Retinal pigment epithelial cell (primary cell): ENCODE results near the gene ZNF853.

Source experiments
- DNase-seq: peaks from one replicate; pipeline ENCODE4 v3.0.0-alpha.2; 2010; ENCODE audit warnings: low read depth
- H3K4me3 ChIP-seq: 2 replicates; pipeline ENCODE4 v1.5.1; 2011; ENCODE audit warnings: mild to moderate bottlenecking, low read length, control low read depth, moderate library complexity
- TF ChIP-seq, protein P1 (sequence below): conservative IDR thresholded peaks from 2 replicates; pipeline ENCODE4 v1.5.1; 2011; ENCODE audit warnings: low read depth, low read length, control low read depth, inconsistent platforms

Gene ZNF853

DNA sequence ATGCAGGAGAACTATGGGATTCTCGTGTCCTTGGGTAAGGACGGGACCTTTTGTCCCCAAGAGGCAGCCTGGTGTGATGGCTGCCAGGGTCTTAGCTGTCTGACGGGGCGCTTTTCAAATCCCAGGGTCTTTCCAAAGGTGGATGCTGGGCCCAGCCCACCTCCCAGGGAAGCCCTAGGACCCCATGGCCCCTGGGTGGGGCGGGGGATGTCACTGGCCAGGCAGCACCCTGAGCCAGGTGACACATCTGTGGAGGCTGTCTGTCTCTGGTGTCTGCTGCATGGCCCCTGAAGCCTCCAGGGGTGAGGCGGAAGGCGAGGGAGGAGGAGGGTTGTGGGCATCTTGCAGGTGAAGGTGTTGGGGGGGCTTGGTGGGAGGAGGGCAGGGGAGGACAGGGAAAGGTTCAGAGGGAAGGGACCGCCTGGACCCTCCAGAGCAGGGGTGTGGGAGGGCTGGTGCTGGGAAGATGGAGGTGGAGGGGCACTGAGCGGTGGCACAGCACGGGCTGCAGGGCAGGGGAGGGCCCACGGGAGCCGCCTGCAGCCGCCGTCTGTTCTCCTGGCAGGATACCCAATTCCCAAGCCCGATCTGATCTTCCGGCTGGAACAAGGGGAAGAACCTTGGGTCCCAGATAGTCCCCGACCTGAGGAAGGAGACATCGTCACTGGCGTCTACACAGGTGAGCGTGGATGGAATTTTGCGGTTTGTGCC lies 28.7 kb downstream of the ZNF853 start:
- TF ChIP-seq, protein P1, sequence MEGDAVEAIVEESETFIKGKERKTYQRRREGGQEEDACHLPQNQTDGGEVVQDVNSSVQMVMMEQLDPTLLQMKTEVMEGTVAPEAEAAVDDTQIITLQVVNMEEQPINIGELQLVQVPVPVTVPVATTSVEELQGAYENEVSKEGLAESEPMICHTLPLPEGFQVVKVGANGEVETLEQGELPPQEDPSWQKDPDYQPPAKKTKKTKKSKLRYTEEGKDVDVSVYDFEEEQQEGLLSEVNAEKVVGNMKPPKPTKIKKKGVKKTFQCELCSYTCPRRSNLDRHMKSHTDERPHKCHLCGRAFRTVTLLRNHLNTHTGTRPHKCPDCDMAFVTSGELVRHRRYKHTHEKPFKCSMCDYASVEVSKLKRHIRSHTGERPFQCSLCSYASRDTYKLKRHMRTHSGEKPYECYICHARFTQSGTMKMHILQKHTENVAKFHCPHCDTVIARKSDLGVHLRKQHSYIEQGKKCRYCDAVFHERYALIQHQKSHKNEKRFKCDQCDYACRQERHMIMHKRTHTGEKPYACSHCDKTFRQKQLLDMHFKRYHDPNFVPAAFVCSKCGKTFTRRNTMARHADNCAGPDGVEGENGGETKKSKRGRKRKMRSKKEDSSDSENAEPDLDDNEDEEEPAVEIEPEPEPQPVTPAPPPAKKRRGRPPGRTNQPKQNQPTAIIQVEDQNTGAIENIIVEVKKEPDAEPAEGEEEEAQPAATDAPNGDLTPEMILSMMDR = no peak
- DNase-seq = no peak
- H3K4me3 ChIP-seq = no peak overlapping the region

DNA sequence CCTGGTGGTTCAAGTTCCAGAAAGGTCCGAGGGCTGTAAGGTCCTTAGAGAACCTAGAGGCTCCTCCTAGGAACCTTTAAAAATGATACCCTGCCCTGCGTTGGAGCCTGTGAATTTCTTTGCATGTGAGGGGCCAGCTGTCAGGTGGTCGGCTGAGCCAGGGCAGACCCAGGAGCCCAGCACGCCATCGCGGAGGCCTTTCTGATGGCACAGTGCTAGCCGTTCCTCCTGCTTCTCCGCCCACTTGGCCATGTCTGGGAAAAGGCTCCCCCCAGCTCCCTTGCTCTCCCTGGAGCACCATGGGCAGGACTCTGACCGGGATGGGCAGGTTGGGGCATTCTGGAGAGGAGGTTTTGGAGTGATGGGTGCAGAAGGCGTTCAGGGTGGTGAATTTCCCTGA lies 29.3 kb downstream of the ZNF853 start:
- H3K4me3 ChIP-seq = no peak overlapping the region
- TF ChIP-seq, protein P1 = no peak
- DNase-seq = no peak

DNA sequence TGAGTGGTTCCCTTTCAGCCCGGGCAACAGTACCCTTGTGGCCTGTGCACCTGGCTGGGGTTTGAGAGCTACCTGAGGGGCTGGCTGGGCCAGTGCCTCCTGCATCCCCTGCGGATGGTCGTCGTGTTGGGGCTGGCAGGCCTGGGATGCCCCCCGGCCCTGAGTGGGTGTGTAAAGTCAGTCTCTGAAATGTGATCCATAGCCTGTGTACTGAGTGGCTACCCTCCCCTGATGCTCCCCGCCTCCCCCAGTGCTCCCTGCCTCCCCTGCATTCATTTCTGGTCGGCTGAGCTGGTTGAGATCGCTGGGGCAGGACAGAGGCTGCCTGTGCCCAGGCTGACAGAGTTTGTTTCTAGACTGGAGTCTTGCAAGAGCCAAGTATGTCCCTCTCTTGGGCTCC lies 31.1 kb downstream of the ZNF853 start:
- TF ChIP-seq, protein P1 = no peak
- no peak for DNase-seq
- no peak overlapping the region for H3K4me3 ChIP-seq

DNA sequence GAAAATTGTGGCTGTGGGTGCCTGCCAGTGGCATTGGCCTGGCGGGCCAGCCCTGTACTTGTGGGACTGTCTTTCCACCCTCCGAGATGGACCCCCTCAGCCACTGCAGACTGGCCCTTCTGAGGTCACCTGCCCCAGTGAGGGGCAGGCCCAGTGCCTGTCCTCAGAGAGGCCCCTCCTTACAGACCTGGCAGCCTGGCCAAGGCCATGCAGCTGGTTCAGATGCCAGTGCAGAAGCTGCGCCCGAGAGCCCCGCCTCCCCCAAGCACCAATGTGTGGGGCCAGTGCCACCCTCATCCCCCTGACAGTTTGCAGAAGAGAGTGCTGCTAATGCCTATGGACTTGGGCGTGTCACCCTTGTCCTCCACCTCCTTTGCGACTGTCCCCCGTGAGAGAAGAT lies 31.7 kb downstream of the ZNF853 start:
- TF ChIP-seq, protein P1 = no peak
- no peak for DNase-seq
- H3K4me3 ChIP-seq = no peak overlapping the region

DNA sequence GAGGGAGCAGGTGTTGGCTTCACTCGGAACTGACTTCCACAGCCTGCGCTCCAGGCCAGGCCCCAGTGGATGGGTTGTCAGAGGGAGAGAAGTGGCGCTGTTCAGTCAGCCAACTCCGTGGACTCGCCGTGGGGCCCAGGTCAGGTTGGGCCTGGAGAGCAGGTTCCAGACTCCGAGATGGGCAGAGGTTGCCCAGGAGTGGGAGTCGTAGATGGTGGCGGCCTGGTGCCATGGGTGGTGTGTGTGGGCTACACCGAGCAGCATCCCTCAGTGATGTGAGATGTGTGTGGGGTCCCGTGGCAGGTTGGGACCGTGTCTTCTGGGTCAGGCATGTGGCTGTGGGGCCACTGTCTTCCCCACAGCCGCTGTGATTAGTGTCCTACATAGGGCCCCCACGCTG lies 32.1 kb downstream of the ZNF853 start:
- TF ChIP-seq, protein P1 = no peak
- no peak overlapping the region for H3K4me3 ChIP-seq
- no peak for DNase-seq

DNA sequence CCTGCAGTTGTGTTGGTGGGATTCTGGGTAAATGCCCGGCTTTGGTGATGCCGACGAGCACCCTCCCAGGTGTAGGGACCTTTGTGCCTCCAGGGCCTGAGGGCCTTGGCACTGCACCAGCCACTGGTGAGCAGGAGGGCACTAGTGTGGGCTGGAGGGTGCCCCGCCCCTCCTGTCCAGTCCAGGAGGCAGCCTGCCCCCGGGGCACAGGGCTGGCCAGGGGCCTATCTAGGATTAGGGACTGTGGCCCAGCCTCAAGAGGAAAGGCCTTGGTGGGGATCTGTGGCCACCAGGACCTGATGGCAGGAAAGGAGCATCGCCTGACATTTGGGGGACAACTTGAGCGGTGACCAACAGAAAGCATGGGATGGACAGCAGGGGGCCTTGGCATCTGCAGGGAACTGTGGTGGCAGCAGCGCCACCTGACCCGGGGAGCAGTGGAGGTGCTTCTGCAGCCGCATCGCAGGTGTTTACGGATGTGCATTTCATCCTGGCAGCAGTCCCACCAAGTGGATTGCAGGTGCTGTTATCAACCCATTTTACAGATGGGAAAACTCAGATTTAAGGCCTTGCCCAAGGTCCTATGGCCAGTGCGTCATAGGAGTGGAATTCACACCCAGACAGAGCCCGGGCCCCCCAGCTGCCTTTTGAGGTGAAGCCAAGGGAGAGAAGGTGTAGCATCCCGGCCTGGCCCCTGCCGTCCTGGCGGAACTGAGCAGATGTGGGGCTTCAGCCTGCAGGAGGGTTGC lies 32.8 kb downstream of the ZNF853 start:
- H3K4me3 ChIP-seq = no peak overlapping the region
- no peak for DNase-seq
- TF ChIP-seq, protein P1 = no peak

DNA sequence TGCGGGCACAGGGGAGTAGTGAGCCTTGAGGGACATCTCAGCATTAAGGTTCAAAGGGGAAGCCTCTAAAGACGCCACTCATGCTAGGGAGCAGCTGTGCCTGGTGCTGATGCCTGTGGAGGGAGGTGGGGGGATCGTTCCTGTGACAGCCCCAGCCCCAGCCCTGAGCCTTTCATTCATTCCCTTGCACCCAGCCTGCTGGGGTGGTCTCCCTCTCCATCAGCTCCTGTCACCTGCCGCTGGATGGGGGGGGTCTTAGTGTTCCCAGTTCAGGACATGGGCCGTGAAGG lies 33.4 kb downstream of the ZNF853 start:
- H3K4me3 ChIP-seq = no peak overlapping the region
- DNase-seq = no peak
- TF ChIP-seq, protein P1 = no peak
